ENCODE data around the gene ZCCHC8.

Gene ZCCHC8

GRCh38 chr12:122422730-122423257 is 77.9 kb downstream of the ZCCHC8 start:
- peak; percentile 45 for DNase-seq

- peak; percentile 76 for DNase-seq
Measured at GRCh38 chr12:122421821-122422729, 78.7 kb downstream of the ZCCHC8 start, which contains the start of gene CLIP1. CLIP1 (minus strand) TSS chr12:122422669; CDS start chr12:122380452, 42,217 bp downstream.
